ENCODE data around the gene EDEM3. TPM values are rescaled to one million over a fixed set of nuclear protein-coding genes. Genes with fewer than 3 reads are reported as not detected.

EDEM3 gene
- polyA plus RNA-seq = 37.4 TPM
- long read RNA-seq, donor 1, full-length matches to known transcripts = 2 of 2 reads
- long read RNA-seq, donor 1, partial matches to known transcripts = 0 of 2 reads
- long read RNA-seq, donor 1, other reads (novel, unspliced or antisense) = 0 of 2 reads
- long read RNA-seq, donor 2, full-length matches to known transcripts = 3 of 3 reads
- long read RNA-seq, donor 2, partial matches to known transcripts = 0 of 3 reads
- long read RNA-seq, donor 2, other reads (novel, unspliced or antisense) = 0 of 3 reads
- long read RNA-seq, donor 3 = 0 reads
- long read RNA-seq, donor 4 = 0 reads
- long read RNA-seq, donor 5, full-length matches to known transcripts = 5 of 5 reads
- long read RNA-seq, donor 5, partial matches to known transcripts = 0 of 5 reads
- long read RNA-seq, donor 5, other reads (novel, unspliced or antisense) = 0 of 5 reads
- long read RNA-seq, donor 6, full-length matches to known transcripts = 2 of 2 reads
- long read RNA-seq, donor 6, partial matches to known transcripts = 0 of 2 reads
- long read RNA-seq, donor 6, other reads (novel, unspliced or antisense) = 0 of 2 reads
- long read RNA-seq, donor 7, full-length matches to known transcripts = 3 of 3 reads
- long read RNA-seq, donor 7, partial matches to known transcripts = 0 of 3 reads
- long read RNA-seq, donor 7, other reads (novel, unspliced or antisense) = 0 of 3 reads
- long read RNA-seq, donor 8, full-length matches to known transcripts = 5 of 5 reads
- long read RNA-seq, donor 8, partial matches to known transcripts = 0 of 5 reads
- long read RNA-seq, donor 8, other reads (novel, unspliced or antisense) = 0 of 5 reads
- long read RNA-seq, donor 9, full-length matches to known transcripts = 2 of 2 reads
- long read RNA-seq, donor 9, partial matches to known transcripts = 0 of 2 reads
- long read RNA-seq, donor 9, other reads (novel, unspliced or antisense) = 0 of 2 reads
- long read RNA-seq, donor 10, full-length matches to known transcripts = 4 of 4 reads
- long read RNA-seq, donor 10, partial matches to known transcripts = 0 of 4 reads
- long read RNA-seq, donor 10, other reads (novel, unspliced or antisense) = 0 of 4 reads
- long read RNA-seq, donor 11, full-length matches to known transcripts = 4 of 4 reads
- long read RNA-seq, donor 11, partial matches to known transcripts = 0 of 4 reads
- long read RNA-seq, donor 11, other reads (novel, unspliced or antisense) = 0 of 4 reads

GRCh38 chr1:184754476-184755225 lies at the start of gene EDEM3:
EDEM3 (minus strand) TSS chr1:184754858; CDS start chr1:184754646, 212 bp downstream.
- 5% methylated on average over 8 of the region's 76 CpGs for WGBS (ENCODE audit: insufficient coverage, low lambda C conversion rate)
- peak; percentile 99 to 100 for DNase-seq
- Histone ChIP-seq H3K27me3 (ENCODE audit: control insufficient read depth, insufficient read depth, low read length) (no peaks in the 10 kb centered on the region), H3K27ac (ENCODE audit: low read length) (peak within 1 kb of the TSS; percentile 94), H3K4me3 (ENCODE audit: low read length) (peak within 1 kb of the TSS; percentile 97), H3K4me1 (ENCODE audit: control insufficient read depth, insufficient read depth, low read length) (peaks cover 7% of the 10 kb centered on the region), H3K36me3 (ENCODE audit: control insufficient read depth, insufficient read depth, low read length) (no peaks in the 10 kb centered on the region), H3K9me3 (ENCODE audit: control insufficient read depth, low read depth, low read length) (no peaks in the 10 kb centered on the region)

GRCh38 chr1:184804220-184804619 lies 49.6 kb upstream of the EDEM3 start:
- H3K4me3 ChIP-seq (ENCODE audit: low read length) = no peak overlapping the region
- H3K9me3 ChIP-seq (ENCODE audit: control insufficient read depth, low read depth, low read length) = no peaks in the 10 kb centered on the region
- 100% methylated on average over 1 of the region's 3 CpGs for WGBS (ENCODE audit: insufficient coverage, low lambda C conversion rate)
- H3K36me3 ChIP-seq (ENCODE audit: control insufficient read depth, insufficient read depth, low read length) = no peaks in the 10 kb centered on the region
- DNase-seq = no peak
- H3K4me1 ChIP-seq (ENCODE audit: control insufficient read depth, insufficient read depth, low read length) = no peaks in the 10 kb centered on the region
- no peak overlapping the region for H3K27ac ChIP-seq (ENCODE audit: low read length)
- H3K27me3 ChIP-seq (ENCODE audit: control insufficient read depth, insufficient read depth, low read length) = no peaks in the 10 kb centered on the region

- Histone ChIP-seq H3K36me3 (ENCODE audit: control insufficient read depth, insufficient read depth, low read length) (no peaks in the 10 kb centered on the region), H3K4me3 (ENCODE audit: low read length) (no peak overlapping the region), H3K27me3 (ENCODE audit: control insufficient read depth, insufficient read depth, low read length) (no peaks in the 10 kb centered on the region), H3K4me1 (ENCODE audit: control insufficient read depth, insufficient read depth, low read length) (no peaks in the 10 kb centered on the region), H3K27ac (ENCODE audit: low read length) (no peak overlapping the region), H3K9me3 (ENCODE audit: control insufficient read depth, low read depth, low read length) (no peaks in the 10 kb centered on the region)
- no CpG with 5 or more reads among the region's 1 CpG for WGBS (ENCODE audit: insufficient coverage, low lambda C conversion rate)
- no peak for DNase-seq
Measured at GRCh38 chr1:184803180-184803492, 48.5 kb upstream of the EDEM3 start.

- no peaks in the 10 kb centered on the region for H3K4me1 ChIP-seq (ENCODE audit: control insufficient read depth, insufficient read depth, low read length)
- H3K9me3 ChIP-seq (ENCODE audit: control insufficient read depth, low read depth, low read length) = no peaks in the 10 kb centered on the region
- H3K4me3 ChIP-seq (ENCODE audit: low read length) = no peak overlapping the region
- no peak for DNase-seq
- no peaks in the 10 kb centered on the region for H3K27me3 ChIP-seq (ENCODE audit: control insufficient read depth, insufficient read depth, low read length)
- H3K36me3 ChIP-seq (ENCODE audit: control insufficient read depth, insufficient read depth, low read length) = no peaks in the 10 kb centered on the region
- H3K27ac ChIP-seq (ENCODE audit: low read length) = no peak overlapping the region
- WGBS (ENCODE audit: insufficient coverage, low lambda C conversion rate) = 91% methylated on average over 4 of the region's 6 CpGs
Measured at GRCh38 chr1:184802354-184803179, 47.9 kb upstream of the EDEM3 start.

GRCh38 chr1:184801503-184801902 lies 46.8 kb upstream of the EDEM3 start:
- Histone ChIP-seq H3K27me3 (ENCODE audit: control insufficient read depth, insufficient read depth, low read length) (no peaks in the 10 kb centered on the region), H3K36me3 (ENCODE audit: control insufficient read depth, insufficient read depth, low read length) (no peaks in the 10 kb centered on the region), H3K9me3 (ENCODE audit: control insufficient read depth, low read depth, low read length) (no peaks in the 10 kb centered on the region), H3K4me3 (ENCODE audit: low read length) (no peak overlapping the region), H3K4me1 (ENCODE audit: control insufficient read depth, insufficient read depth, low read length) (no peaks in the 10 kb centered on the region), H3K27ac (ENCODE audit: low read length) (no peak overlapping the region)
- no peak for DNase-seq
- WGBS (ENCODE audit: insufficient coverage, low lambda C conversion rate) = no CpG with 5 or more reads among the region's 1 CpG

- Histone ChIP-seq H3K27ac (ENCODE audit: low read length) (no peak overlapping the region), H3K9me3 (ENCODE audit: control insufficient read depth, low read depth, low read length) (no peaks in the 10 kb centered on the region), H3K4me3 (ENCODE audit: low read length) (no peak overlapping the region), H3K4me1 (ENCODE audit: control insufficient read depth, insufficient read depth, low read length) (no peaks in the 10 kb centered on the region), H3K36me3 (ENCODE audit: control insufficient read depth, insufficient read depth, low read length) (no peaks in the 10 kb centered on the region), H3K27me3 (ENCODE audit: control insufficient read depth, insufficient read depth, low read length) (no peaks in the 10 kb centered on the region)
- no CpG with 5 or more reads among the region's 3 CpGs for WGBS (ENCODE audit: insufficient coverage, low lambda C conversion rate)
- no peak for DNase-seq
Measured at GRCh38 chr1:184800876-184801275, 46.2 kb upstream of the EDEM3 start.

GRCh38 chr1:184793967-184794366 lies 39.3 kb upstream of the EDEM3 start:
- Histone ChIP-seq H3K27ac (ENCODE audit: low read length) (no peak overlapping the region), H3K9me3 (ENCODE audit: control insufficient read depth, low read depth, low read length) (no peaks in the 10 kb centered on the region), H3K4me3 (ENCODE audit: low read length) (no peak overlapping the region), H3K36me3 (ENCODE audit: control insufficient read depth, insufficient read depth, low read length) (no peaks in the 10 kb centered on the region), H3K4me1 (ENCODE audit: control insufficient read depth, insufficient read depth, low read length) (peaks cover 7% of the 10 kb centered on the region), H3K27me3 (ENCODE audit: control insufficient read depth, insufficient read depth, low read length) (no peaks in the 10 kb centered on the region)
- WGBS (ENCODE audit: insufficient coverage, low lambda C conversion rate) = no CpG with 5 or more reads among the region's 3 CpGs
- DNase-seq = no peak

- H3K27me3 ChIP-seq (ENCODE audit: control insufficient read depth, insufficient read depth, low read length) = no peaks in the 10 kb centered on the region
- H3K4me3 ChIP-seq (ENCODE audit: low read length) = no peak overlapping the region
- H3K9me3 ChIP-seq (ENCODE audit: control insufficient read depth, low read depth, low read length) = no peaks in the 10 kb centered on the region
- H3K27ac ChIP-seq (ENCODE audit: low read length) = no peak overlapping the region
- H3K4me1 ChIP-seq (ENCODE audit: control insufficient read depth, insufficient read depth, low read length) = peaks cover 7% of the 10 kb centered on the region
- no peaks in the 10 kb centered on the region for H3K36me3 ChIP-seq (ENCODE audit: control insufficient read depth, insufficient read depth, low read length)
- no CpG with 5 or more reads among the region's 5 CpGs for WGBS (ENCODE audit: insufficient coverage, low lambda C conversion rate)
- DNase-seq = peak in 1 of 2 donors; percentile 35
Measured at GRCh38 chr1:184792450-184792969, 37.9 kb upstream of the EDEM3 start.

- Histone ChIP-seq H3K27ac (ENCODE audit: low read length) (no peak overlapping the region), H3K4me3 (ENCODE audit: low read length) (no peak overlapping the region), H3K36me3 (ENCODE audit: control insufficient read depth, insufficient read depth, low read length) (no peaks in the 10 kb centered on the region), H3K9me3 (ENCODE audit: control insufficient read depth, low read depth, low read length) (peaks cover 2% of the 10 kb centered on the region), H3K27me3 (ENCODE audit: control insufficient read depth, insufficient read depth, low read length) (no peaks in the 10 kb centered on the region), H3K4me1 (ENCODE audit: control insufficient read depth, insufficient read depth, low read length) (peaks cover 7% of the 10 kb centered on the region)
- no peak for DNase-seq
- whole genome bisulfite sequencing (ENCODE audit: insufficient coverage, low lambda C conversion rate) = 80% methylated on average over 1 of the region's 2 CpGs
Measured at GRCh38 chr1:184791550-184791900, 36.9 kb upstream of the EDEM3 start.
